ENCODE data around the gene PPARD. TPM values are rescaled to one million over a fixed set of nuclear protein-coding genes. Genes with fewer than 3 reads are reported as not detected.

The PPARD gene
- total RNA-seq (10 to 100 TPM; 48.7 to 50.6 TPM), polyA plus RNA-seq (10 to 100 TPM in 1 of 3 donors, 1 to 10 TPM in 2; 1.9 to 14.3 (median 5.5) TPM), total RNA-seq (15.9 to 55.7 (median 33.1) reads per million in 6 experiments)

GRCh38 chr6:35342258-35343091 lies at the start of gene PPARD:
PPARD (plus strand) TSS chr6:35342558; CDS start chr6:35411088, 68,530 bp downstream.
- POLR2A ChIA-PET = interaction anchor here (0.5 to 4.4 kb wide), 14 partner anchors 11 to 398 kb away, joined by 3 to 67 read pairs (median 4); partner anchors contain the start of genes DEF6, FANCE and RPL10A
- Mint-ChIP-seq H3K36me3 (peaks cover 0 to 20% (median 6%) of the 10 kb centered on the region in 3 donors), H3K27ac (peak within 1 kb of the TSS; percentile 91 to 99 (median 95)), H3K9me3 (no peaks in the 10 kb centered on the region), H3K4me3 (peak within 1 kb of the TSS; percentile 89 to 99 (median 97)), H3K4me1 (peaks cover 31 to 62% (median 53%) of the 10 kb centered on the region in 4 donors), H3K27me3 (no peaks in the 10 kb centered on the region)
- DNase-seq (peak; percentile 93 to 99 (median 98)), ATAC-seq (peak; percentile 94 to 97)

- peaks cover 8 to 9% (median 8%) of the 10 kb centered on the region in 4 donors for H3K4me1 Mint-ChIP-seq
- POLR2A ChIA-PET = interaction anchor here (0.6 to 26.1 kb wide), 4 partner anchors 14 to 174 kb away, joined by 3 to 766 read pairs (median 4); partner anchors contain the start of gene RPL10A
- no peaks in the 10 kb centered on the region for H3K27me3 Mint-ChIP-seq
- ATAC-seq (no peak), DNase-seq (no peak)
- no peak overlapping the region for H3K4me3 Mint-ChIP-seq
- H3K36me3 Mint-ChIP-seq = peaks cover 5 to 54% (median 15%) of the 10 kb centered on the region in 3 donors
- peak overlapping the region in 1 of 10 donors; percentile 36 for H3K27ac Mint-ChIP-seq
- H3K9me3 Mint-ChIP-seq = no peaks in the 10 kb centered on the region
Measured at GRCh38 chr6:35293681-35294080, 48.7 kb upstream of the PPARD start.

GRCh38 chr6:35294308-35294945 lies 47.9 kb upstream of the PPARD start:
- Mint-ChIP-seq H3K9me3 (no peaks in the 10 kb centered on the region), H3K36me3 (peaks cover 5 to 47% (median 12%) of the 10 kb centered on the region in 3 donors), H3K4me1 (peaks cover 14 to 16% (median 15%) of the 10 kb centered on the region in 4 donors), H3K27me3 (no peaks in the 10 kb centered on the region), H3K27ac (peak overlapping the region in 8 of 10 donors; percentile 4 to 74 (median 51)), H3K4me3 (peak overlapping the region in 2 of 10 donors; percentile 2 to 42)
- DNase-seq (peak in 9 of 10 donors; percentile 33 to 75 (median 52)), ATAC-seq (peak; percentile 38 to 43)
- POLR2A ChIA-PET = interaction anchor here (0.8 to 26.1 kb wide), 3 partner anchors 26 to 174 kb away, joined by 3 to 766 read pairs (median 4); partner anchors contain the start of gene RPL10A

- Mint-ChIP-seq H3K9me3 (no peaks in the 10 kb centered on the region), H3K4me1 (peaks cover 18 to 22% (median 21%) of the 10 kb centered on the region in 4 donors), H3K27me3 (no peaks in the 10 kb centered on the region), H3K27ac (peak overlapping the region in 2 of 10 donors; percentile 34 to 60), H3K36me3 (peaks cover 5 to 42% (median 10%) of the 10 kb centered on the region in 3 donors), H3K4me3 (no peak overlapping the region)
- DNase-seq (no peak), ATAC-seq (no peak)
- POLR2A ChIA-PET = interaction anchor here (0.9 to 26.1 kb wide), 4 partner anchors 26 to 257 kb away, joined by 3 to 766 read pairs (median 49); partner anchors contain the start of genes FANCE and RPL10A
Measured at GRCh38 chr6:35295036-35295435, 47.3 kb upstream of the PPARD start.

GRCh38 chr6:35295521-35296315 lies 46.6 kb upstream of the PPARD start:
- H3K9me3 Mint-ChIP-seq = no peaks in the 10 kb centered on the region
- DNase-seq (no peak), ATAC-seq (no peak)
- H3K36me3 Mint-ChIP-seq = peaks cover 5 to 40% (median 6%) of the 10 kb centered on the region in 3 donors
- H3K4me1 Mint-ChIP-seq = peaks cover 21 to 29% (median 28%) of the 10 kb centered on the region in 4 donors
- POLR2A ChIA-PET = interaction anchor here (0.9 to 26.1 kb wide), 5 partner anchors 25 to 256 kb away, joined by 3 to 766 read pairs (median 47); partner anchors contain the start of genes FANCE, PPARD and RPL10A
- H3K27me3 Mint-ChIP-seq = no peaks in the 10 kb centered on the region
- peak overlapping the region in 1 of 10 donors; percentile 6 for H3K4me3 Mint-ChIP-seq
- H3K27ac Mint-ChIP-seq = peak overlapping the region in 2 of 10 donors; percentile 11 to 28

GRCh38 chr6:35296931-35297600 lies 45.3 kb upstream of the PPARD start:
- Mint-ChIP-seq H3K4me3 (peak overlapping the region; percentile 82 to 98 (median 90)), H3K27me3 (no peaks in the 10 kb centered on the region), H3K36me3 (peaks cover 5 to 29% (median 9%) of the 10 kb centered on the region in 3 donors), H3K9me3 (no peaks in the 10 kb centered on the region), H3K27ac (peak overlapping the region; percentile 78 to 100 (median 94)), H3K4me1 (peaks cover 25 to 42% (median 40%) of the 10 kb centered on the region in 4 donors)
- POLR2A ChIA-PET = interaction anchor here (1.0 to 26.1 kb wide), 6 partner anchors 24 to 255 kb away, joined by 3 to 766 read pairs (median 36); partner anchors contain the start of genes FANCE, PPARD and RPL10A
- DNase-seq (no peak), ATAC-seq (no peak)

- Mint-ChIP-seq H3K4me3 (peak within 1 kb of the TSS; percentile 82 to 98 (median 90)), H3K9me3 (no peaks in the 10 kb centered on the region), H3K27me3 (no peaks in the 10 kb centered on the region), H3K36me3 (peaks cover 5 to 26% (median 9%) of the 10 kb centered on the region in 3 donors), H3K27ac (peak within 1 kb of the TSS; percentile 91 to 100 (median 97)), H3K4me1 (peaks cover 30 to 50% (median 47%) of the 10 kb centered on the region in 4 donors)
- POLR2A ChIA-PET = interaction anchor here (0.6 to 26.1 kb wide), 11 partner anchors 9 to 439 kb away, joined by 3 to 766 read pairs (median 6); partner anchors contain the start of genes ARMC12, FANCE, PPARD and RPL10A
- ATAC-seq (peak; percentile 82 to 87), DNase-seq (peak; percentile 76 to 93 (median 86))
Measured at GRCh38 chr6:35297601-35298481, 44.5 kb upstream of the PPARD start, which contains the start of gene DEF6. DEF6 (plus strand) TSS chr6:35297818; CDS start chr6:35297857, 39 bp downstream.

GRCh38 chr6:35298625-35299140 lies 43.7 kb upstream of the PPARD start:
- no peak for ATAC-seq
- peaks cover 5 to 29% (median 10%) of the 10 kb centered on the region in 3 donors for H3K36me3 Mint-ChIP-seq
- POLR2A ChIA-PET = interaction anchor here (0.5 to 26.1 kb wide), 9 partner anchors 10 to 438 kb away, joined by 3 to 766 read pairs (median 6); partner anchors contain the start of genes ARMC12, FANCE, PPARD and RPL10A

GRCh38 chr6:35299674-35300073 lies 42.7 kb upstream of the PPARD start:
- no peak for ATAC-seq
- Mint-ChIP-seq H3K27ac (peak overlapping the region; percentile 91 to 100 (median 97)), H3K9me3 (no peaks in the 10 kb centered on the region), H3K4me3 (peak overlapping the region; percentile 82 to 98 (median 90)), H3K27me3 (no peaks in the 10 kb centered on the region), H3K4me1 (peaks cover 40 to 66% (median 59%) of the 10 kb centered on the region in 4 donors), H3K36me3 (peaks cover 5 to 32% (median 12%) of the 10 kb centered on the region in 3 donors)
- DNase-seq = peak in 5 of 10 donors; percentile 14 to 46 (median 28)
- POLR2A ChIA-PET = interaction anchor here (4.7 to 26.1 kb wide), 3 partner anchors 21 to 167 kb away, joined by 47 to 766 read pairs (median 51); partner anchors contain the start of genes FANCE and RPL10A

More at GRCh38 chr6:35298625-35299140, 43.7 kb upstream of the PPARD start:
- no peaks in the 10 kb centered on the region for H3K27me3 Mint-ChIP-seq
- no peaks in the 10 kb centered on the region for H3K9me3 Mint-ChIP-seq
- peaks cover 37 to 58% (median 55%) of the 10 kb centered on the region in 4 donors for H3K4me1 Mint-ChIP-seq
- peak in 2 of 10 donors; percentile 29 to 31 for DNase-seq
- peak overlapping the region; percentile 91 to 100 (median 97) for H3K27ac Mint-ChIP-seq
- H3K4me3 Mint-ChIP-seq = peak overlapping the region; percentile 82 to 98 (median 90)

All from naive thymus-derived CD8-positive, alpha-beta T cell (primary cell).